Stimulated activated CD4-positive, alpha-beta T cell treated with anti-CD3 and anti-CD28 coated beads, TNF-alpha, amount 100 ng/mL, for 24 hours (primary cell): ENCODE data around the gene SLC23A2.
"Not testable (repeated sequence)": the region's sequence is repeated elsewhere in the genome, so short reads cannot be mapped to it uniquely, and the experiment has no call there.

Experiments used
- DNase-seq, 3 experiments: peaks; one replicate each; pipeline ENCODE4 v3.0.0-alpha.2; 2020; ENCODE audit warnings: low read depth in 3 of 3

Gene SLC23A2

GRCh38 chr20:4902788-4903187 is 98.5 kb downstream of the SLC23A2 start:
- no peak for DNase-seq

- no peak for DNase-seq
Observed at GRCh38 chr20:4901031-4901818, 100.1 kb downstream of the SLC23A2 start.

- no peak for DNase-seq
Observed at GRCh38 chr20:4898282-4899244, 102.7 kb downstream of the SLC23A2 start.

- DNase-seq = no peak
Observed at GRCh38 chr20:4897600-4897999, 103.7 kb downstream of the SLC23A2 start.

GRCh38 chr20:4896971-4897497 is 104.3 kb downstream of the SLC23A2 start:
- no peak for DNase-seq

- DNase-seq = no peak
Observed at GRCh38 chr20:4896119-4896702, 105.1 kb downstream of the SLC23A2 start.

GRCh38 chr20:4894981-4895381 is 106.3 kb downstream of the SLC23A2 start:
- no peak for DNase-seq

- no peak for DNase-seq
Observed at GRCh38 chr20:4894409-4894808, 106.9 kb downstream of the SLC23A2 start.

GRCh38 chr20:4893709-4894108 is 107.6 kb downstream of the SLC23A2 start:
- no peak for DNase-seq

- DNase-seq = no peak
Observed at GRCh38 chr20:4891997-4892396, 109.3 kb downstream of the SLC23A2 start.

- DNase-seq = no peak
Observed at GRCh38 chr20:4891190-4891763, 110.0 kb downstream of the SLC23A2 start.

- DNase-seq = no peak
Observed at GRCh38 chr20:4889446-4889845, 111.9 kb downstream of the SLC23A2 start.

- no peak for DNase-seq
Observed at GRCh38 chr20:4887586-4887985, 113.7 kb downstream of the SLC23A2 start.

- DNase-seq = no peak
Observed at GRCh38 chr20:4886771-4887527, 114.4 kb downstream of the SLC23A2 start.

GRCh38 chr20:4885877-4886276 is 115.4 kb downstream of the SLC23A2 start:
- no peak for DNase-seq

- DNase-seq = no peak
Observed at GRCh38 chr20:4883546-4883945, 117.8 kb downstream of the SLC23A2 start.

- no peak for DNase-seq
Observed at GRCh38 chr20:4883051-4883450, 118.3 kb downstream of the SLC23A2 start.

GRCh38 chr20:4881006-4881730 is 120.1 kb downstream of the SLC23A2 start:
- no peak for DNase-seq

GRCh38 chr20:4880051-4880450 is 121.3 kb downstream of the SLC23A2 start:
- no peak for DNase-seq

GRCh38 chr20:4878099-4878498 is 123.2 kb downstream of the SLC23A2 start:
- not testable (repeated sequence) for DNase-seq
